PC-9 (cell line): ENCODE data around the gene BORCS5.

Experiments
- CTCF ChIP-seq: fragments of 200-600 bp; sonication (generic); conservative IDR thresholded peaks from 2 replicates; pipeline ENCODE4 v1.6.1; 2017; ENCODE audit warnings: mixed run types, antibody characterized with exemption, mild to moderate bottlenecking, moderate library complexity
- EZH2 ChIP-seq: fragments of 200-600 bp; sonication (generic); IDR thresholded peaks from 2 replicates; pipeline ENCODE4 v1.8.0; 2017; ENCODE audit warnings: antibody characterized with exemption, low read depth

GRCh38 chr12:12379831-12380730, 23.2 kb downstream of the BORCS5 start:
- no peak for TF ChIP-seq CTCF
- no peak for TF ChIP-seq EZH2
